Left colon (tissue), 2 donors: ENCODE data around the gene GDF15. TPM values are rescaled to one million over a fixed set of nuclear protein-coding genes. Genes with fewer than 3 reads are reported as not detected.
"Not testable (repeated sequence)": the region's sequence is repeated elsewhere in the genome, so short reads cannot be mapped to it uniquely, and the experiment has no call there.

ENCODE experiments used
- ATAC-seq: fragments of 200-7000 bp; cut with Tn5 transposase; one replicate; pipeline ENCODE4 v1.9.1; 2020; ENCODE audit warnings: mild to moderate bottlenecking, moderate library complexity
- DNase-seq, 2 donors: peaks; one replicate each; pipeline ENCODE4 v3.0.0-alpha.2; 2020
- intact Hi-C, 2 donors: fragments of 100-400 bp; cut with DNase I in 1 of 2; cut with micrococcal nuclease in 1 of 2; formaldehyde crosslinking; loops; one replicate each; pipeline versions ENCODE4 v1.11.2 to v1.14.0; 2022; cut with DNase I, micrococcal nuclease
- long read RNA-seq: library from polyadenylated mRNA; unstranded; transcript quantifications from one replicate; pipeline ENCODE4 v2.0.0, GENCODE V29; 2021
- total RNA-seq, 2 donors: library from RNA; stranded (reverse); fragmentation: NEBNext Ultra II Directional; extraction: Animal tissue kit (Norgen Biotek cat#: 25700); gene quantifications; one replicate each; pipeline ENCODE4 v1.2.1, GENCODE V29; 2021
- donor health status: DM: no; HTN: no; CAD: no.
- donor health status: DM: yes; HTN: yes; CAD: no.

The GDF15 gene, protein sequence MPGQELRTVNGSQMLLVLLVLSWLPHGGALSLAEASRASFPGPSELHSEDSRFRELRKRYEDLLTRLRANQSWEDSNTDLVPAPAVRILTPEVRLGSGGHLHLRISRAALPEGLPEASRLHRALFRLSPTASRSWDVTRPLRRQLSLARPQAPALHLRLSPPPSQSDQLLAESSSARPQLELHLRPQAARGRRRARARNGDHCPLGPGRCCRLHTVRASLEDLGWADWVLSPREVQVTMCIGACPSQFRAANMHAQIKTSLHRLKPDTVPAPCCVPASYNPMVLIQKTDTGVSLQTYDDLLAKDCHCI
- total RNA-seq: 10 to 100 TPM; 32.2 to 87.6 TPM
- long read RNA-seq, transcript GDF15-201 (2 exons, 1,200 nt): major isoform, 31 of 73 reads
- long read RNA-seq, partial matches to known transcripts: 41 of 73 reads
- long read RNA-seq, other reads (novel, unspliced or antisense): 0 of 73 reads

DNA sequence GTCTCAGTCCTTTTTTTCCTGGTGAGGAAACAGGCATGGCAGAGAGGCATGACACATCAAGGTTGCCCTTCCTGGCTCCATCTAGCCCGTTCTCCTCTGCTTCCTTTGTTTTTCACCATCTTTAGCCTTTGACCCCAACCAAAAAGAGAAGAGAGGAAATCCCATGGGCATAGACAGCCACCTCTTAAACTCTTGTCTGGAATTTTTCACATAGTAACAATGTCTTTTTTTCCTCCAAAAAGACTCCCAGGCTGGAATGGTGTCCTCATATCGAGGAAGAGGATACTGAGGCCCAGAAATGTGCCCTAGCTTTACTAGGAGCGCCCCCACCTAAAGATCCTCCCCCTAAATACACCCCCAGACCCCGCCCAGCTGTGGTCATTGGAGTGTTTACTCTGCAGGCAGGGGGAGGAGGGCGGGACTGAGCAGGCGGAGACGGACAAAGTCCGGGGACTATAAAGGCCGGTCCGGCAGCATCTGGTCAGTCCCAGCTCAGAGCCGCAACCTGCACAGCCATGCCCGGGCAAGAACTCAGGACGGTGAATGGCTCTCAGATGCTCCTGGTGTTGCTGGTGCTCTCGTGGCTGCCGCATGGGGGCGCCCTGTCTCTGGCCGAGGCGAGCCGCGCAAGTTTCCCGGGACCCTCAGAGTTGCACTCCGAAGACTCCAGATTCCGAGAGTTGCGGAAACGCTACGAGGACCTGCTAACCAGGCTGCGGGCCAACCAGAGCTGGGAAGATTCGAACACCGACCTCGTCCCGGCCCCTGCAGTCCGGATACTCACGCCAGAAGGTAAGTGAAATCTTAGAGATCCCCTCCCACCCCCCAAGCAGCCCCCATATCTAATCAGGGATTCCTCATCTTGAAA is at the start of gene GDF15:
Gene GDF15 (plus strand): TSS at position 484 of the 868 bp plus-strand sequence. CDS start 32 bp downstream, at position 516.
- intact Hi-C loops: no loop called here

GRCh38 chr19:18338541-18338940 is 47.4 kb upstream of the GDF15 start:
- intact Hi-C loops: no loop called here
- no peak for DNase-seq
- no peak for ATAC-seq

More for the DNA sequence above, at the start of gene GDF15:
- peak; percentile 95 to 97 for DNase-seq
- peak; percentile 75 for ATAC-seq

DNA sequence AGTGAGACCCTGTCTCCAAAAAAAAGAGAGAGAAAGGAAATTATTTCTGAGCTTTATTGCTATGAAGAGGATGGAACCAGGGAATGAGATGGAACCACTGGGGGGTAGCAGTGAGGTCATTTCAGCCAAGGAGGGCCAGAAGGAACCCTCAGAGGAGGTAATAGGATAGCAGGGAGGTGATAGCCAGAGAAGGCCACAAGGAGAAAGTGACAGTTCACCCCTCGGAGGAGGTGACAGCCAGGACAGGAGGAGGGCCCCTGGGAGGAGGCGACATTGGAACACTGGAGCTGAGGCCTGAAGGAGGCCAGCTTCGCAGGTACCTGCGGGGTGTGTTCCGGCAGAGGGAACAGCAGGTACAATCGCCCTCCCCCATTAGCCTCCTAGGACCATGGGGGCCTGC is 46.2 kb upstream of the GDF15 start:
- no peak for DNase-seq
- ATAC-seq: peak; percentile 7
- intact Hi-C loops: no loop called here

- peak; percentile 75 to 91 for DNase-seq
- peak; percentile 85 for ATAC-seq
- intact Hi-C loops: no loop called here
Observed at GRCh38 chr19:18340190-18340989, 45.6 kb upstream of the GDF15 start, which contains the start of gene PGPEP1. PGPEP1 (plus strand) TSS chr19:18340598; CDS start chr19:18340682, 84 bp downstream.

DNA sequence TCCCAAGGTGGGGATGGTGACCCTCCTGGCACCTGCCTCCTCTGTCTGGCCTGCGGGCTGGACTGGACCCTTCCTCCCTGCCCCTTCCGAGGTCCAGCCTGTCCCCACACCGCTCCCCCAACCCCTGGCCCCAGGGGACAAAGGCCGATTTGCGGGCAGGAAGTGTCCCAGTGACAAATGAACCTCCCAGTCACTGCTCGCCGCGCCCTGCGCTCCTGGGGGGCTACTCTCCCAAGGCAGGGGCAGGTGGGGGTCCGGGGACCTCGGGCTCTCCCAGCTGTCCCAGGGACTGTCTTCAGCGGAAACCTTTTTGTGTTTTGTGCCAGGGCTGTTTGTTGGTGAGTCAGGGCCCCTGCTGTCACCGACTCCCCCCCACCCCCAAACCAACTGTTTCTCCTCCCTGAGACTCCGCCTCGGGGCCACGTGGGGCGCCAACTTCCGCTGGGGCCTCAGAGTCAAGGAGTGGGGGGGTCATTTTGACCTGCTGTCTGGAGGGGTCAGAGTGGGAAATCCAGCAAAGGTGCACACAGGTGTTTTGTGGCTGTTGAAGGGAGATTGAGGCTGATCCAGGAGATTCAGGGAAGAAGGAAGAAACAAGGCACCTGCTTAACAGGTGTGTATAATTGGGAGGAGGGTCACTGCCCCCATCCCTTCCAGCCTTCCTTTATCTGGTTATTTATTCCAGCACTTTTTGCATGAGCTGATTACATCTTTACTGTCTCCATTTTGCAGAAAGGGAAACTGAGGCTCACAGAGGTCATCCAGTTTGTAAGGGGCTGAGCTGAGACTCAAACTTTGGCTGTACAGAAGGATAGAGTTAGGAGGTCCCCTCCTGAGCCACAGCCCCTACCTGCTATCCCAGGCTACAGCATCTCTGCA is 44.7 kb upstream of the GDF15 start:
- intact Hi-C loops: no loop called here
- ATAC-seq: peak; percentile 79
- DNase-seq: peak; percentile 77 to 80

- ATAC-seq: no peak
- no peak for DNase-seq
- intact Hi-C loops: no loop called here
Observed at GRCh38 chr19:18342090-18342632, 43.8 kb upstream of the GDF15 start.

DNA sequence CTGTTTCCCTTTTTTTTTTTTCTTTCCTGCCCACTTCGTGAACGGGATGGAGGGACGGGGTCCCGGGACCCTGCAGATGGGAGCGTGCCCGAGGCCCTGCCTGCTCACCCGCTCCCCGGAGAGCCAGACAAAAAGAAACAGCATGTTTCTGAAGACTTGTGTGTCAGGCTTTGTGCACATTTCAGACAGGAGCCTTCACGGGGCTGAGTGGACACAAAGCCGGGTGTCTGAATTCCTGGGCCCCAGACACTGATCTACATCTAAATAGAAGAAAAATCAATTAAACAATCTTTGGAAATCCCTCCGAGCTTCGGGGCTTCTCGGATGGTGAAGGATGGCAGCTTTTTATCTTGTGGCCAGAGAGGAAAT is 41.4 kb upstream of the GDF15 start:
- no peak for DNase-seq
- no peak for ATAC-seq
- intact Hi-C loops: no loop called here

GRCh38 chr19:18345296-18345695 is 40.7 kb upstream of the GDF15 start:
- ATAC-seq: no peak

DNA sequence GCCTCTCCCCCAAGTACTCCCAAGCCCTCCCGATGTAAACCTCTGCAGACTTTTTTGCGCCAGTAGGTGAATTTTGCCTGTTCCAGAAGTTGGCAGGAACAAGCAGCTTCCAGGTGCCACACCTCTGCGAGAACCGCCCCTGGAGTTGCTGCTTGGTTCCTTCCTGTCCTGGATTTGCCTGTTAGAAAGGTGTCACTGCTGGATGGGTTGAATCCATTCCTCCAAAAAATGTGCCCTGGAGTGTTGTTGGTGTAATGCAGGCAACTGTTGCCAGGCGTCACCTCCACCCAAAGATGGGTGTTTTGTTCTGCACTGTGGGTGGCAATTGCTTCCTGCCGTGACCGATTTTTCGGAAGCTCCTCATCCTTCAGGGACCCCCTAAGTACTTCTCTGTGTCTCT is 39.9 kb upstream of the GDF15 start:
- intact Hi-C loops: loop anchor here in 1 of 2 donors (5.0 kb wide), 1 partner anchor 66 kb away; no protein-coding TSS in a partner anchor
- ATAC-seq: peak; percentile 50
- DNase-seq: peak; percentile 49 to 53

More at GRCh38 chr19:18345296-18345695, 40.7 kb upstream of the GDF15 start:
- DNase-seq: no peak
- intact Hi-C loops: loop anchor here in 1 of 2 donors (5.0 kb wide), 1 partner anchor 67 kb away; no protein-coding TSS in a partner anchor

DNA sequence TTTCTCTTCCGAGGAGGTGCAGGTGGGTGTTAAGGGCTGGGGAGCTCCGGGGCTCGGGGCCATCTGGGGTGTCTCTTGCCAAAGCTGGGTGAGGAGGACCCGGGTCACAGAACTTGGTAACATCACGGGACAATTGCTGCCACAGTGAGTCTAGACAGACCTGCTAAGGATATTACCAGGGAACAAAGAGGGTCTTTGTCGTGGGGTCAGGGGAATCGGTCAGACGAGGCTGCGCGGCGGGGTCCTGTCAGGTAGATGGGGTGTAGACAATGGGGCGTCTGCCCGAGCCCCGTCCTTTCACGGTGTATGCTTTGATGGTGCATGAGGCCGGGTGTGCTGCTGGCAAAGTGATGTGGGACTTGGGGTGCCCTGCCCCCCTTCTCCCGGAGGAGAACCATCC is 37.8 kb upstream of the GDF15 start:
- ATAC-seq (no peak), DNase-seq (no peak)
- intact Hi-C loops: loop anchor here in 1 of 2 donors (5.0 kb wide), 1 partner anchor 64 kb away; no protein-coding TSS in a partner anchor

DNA sequence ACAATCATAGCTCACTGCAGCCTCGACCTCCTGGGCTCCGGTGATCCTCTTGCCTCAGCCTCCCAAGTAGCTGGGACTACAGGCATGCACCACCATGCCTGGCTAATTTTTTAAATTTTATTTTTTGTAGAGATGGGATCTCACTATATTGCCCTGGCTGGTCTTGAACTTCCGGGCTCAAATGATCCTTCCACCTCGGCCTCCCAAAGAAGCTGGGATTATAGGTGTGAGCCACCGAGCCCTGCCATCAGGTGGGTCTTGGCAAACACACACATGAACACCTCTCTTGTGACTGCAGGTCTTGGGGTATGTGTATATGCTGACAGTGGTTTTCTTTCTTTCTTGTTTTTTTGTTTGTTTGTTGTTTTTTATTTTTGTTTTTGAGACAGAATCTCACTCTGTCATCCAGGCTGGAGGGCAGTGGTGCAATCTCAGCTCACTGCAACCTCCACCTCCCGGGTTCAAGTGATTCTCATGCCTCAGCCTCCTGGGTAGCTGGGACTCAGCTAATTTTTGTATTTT is 37.1 kb upstream of the GDF15 start:
- not testable (repeated sequence) for ATAC-seq, DNase-seq
- intact Hi-C loops: loop anchor here in 1 of 2 donors (5.0 kb wide), 1 partner anchor 63 kb away; no protein-coding TSS in a partner anchor

DNA sequence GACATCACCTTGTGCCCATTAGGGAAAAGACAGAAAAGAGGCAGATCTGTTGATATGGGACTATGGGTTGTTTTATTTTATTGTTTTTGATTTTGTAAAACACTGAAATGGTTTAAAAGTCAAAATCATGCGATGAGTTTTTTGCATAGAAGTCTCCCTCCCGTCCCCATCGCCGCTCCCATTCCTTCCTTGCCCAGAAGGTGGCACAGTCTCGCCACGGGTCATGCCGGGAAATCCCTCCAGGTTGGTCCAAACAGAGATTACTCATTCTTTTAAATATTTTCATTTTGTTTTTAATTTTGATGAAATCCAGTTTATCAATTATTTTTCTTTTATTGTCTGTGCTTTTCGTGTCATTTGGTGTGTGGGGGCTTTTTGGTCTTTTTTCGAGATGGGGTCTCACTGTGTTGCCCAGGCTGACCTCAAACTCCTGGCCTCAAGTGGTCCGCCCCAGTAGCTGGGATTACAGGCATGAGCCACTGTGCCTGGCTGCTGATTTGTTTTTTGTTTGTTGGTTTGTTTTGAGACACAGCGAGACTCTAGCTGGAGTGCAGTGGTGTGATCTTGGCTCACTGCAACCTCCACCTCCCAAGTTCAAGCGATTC is 36.3 kb upstream of the GDF15 start:
- DNase-seq (peak in 1 of 2 donors; percentile 60), ATAC-seq (peak; percentile 69)
- intact Hi-C loops: loop anchor here (5.0 to 10.0 kb wide), 2 partner anchors 63 to 65 kb away; partner anchors contain the start of gene SSBP4 (in 1 of the 2)

DNA sequence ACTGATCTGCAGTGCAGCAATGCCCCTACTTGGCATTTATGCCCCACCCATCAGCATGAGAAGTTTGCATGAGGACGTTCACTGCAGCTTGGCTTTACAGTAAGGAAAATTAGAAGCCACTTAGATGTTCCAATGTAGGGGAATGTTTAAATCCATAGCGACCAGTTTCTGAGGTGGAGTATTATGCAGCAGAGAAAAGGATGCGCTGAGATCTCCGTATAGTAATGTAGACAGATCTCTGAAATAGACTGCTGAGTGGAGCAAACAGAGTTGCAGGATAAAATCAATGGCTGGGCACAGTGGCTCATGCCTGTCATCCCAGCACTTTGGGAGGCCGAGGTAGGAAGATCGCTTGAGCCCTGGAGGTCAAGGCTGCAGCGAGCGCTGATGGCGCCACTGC is 35.5 kb upstream of the GDF15 start:
- DNase-seq: no peak
- intact Hi-C loops: loop anchor here in 1 of 2 donors (10.0 kb wide), 1 partner anchor 64 kb away; the partner anchor contains the start of gene SSBP4
- no peak for ATAC-seq

GRCh38 chr19:18351544-18351943 is 34.4 kb upstream of the GDF15 start:
- ATAC-seq: no peak
- intact Hi-C loops: loop anchor here in 1 of 2 donors (10.0 kb wide), 1 partner anchor 63 kb away; the partner anchor contains the start of gene SSBP4

DNA sequence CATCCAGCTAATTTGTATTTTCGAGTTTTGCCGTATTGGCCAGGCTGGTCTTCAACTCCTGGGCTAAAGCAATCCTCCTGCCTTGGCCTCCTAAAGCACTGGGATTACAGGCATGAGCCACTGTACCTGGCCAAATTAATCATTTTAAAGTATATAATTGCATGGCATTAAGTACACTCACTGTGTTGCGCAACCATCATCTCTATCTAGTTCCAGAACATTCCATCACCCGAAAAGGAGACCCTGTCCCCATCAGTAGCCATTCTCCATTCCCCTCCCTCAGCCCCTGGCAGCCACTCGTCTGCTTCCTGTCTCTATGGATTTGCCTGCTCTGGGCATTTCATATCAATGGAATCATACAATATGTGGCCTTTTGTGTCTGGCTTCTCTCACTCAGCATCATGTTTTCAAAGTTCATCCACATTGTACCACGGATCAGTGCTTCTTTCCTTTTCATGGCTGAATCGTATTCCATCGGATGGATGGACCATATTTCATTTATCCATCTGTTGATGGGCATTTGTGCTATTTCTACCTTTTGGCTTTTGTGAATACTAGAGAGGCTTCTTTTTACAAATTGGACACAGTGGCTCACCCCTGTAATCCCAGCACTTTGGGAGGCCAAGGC is 32.5 kb upstream of the GDF15 start:
- DNase-seq: no peak
- no peak for ATAC-seq
- intact Hi-C loops: loop anchor here in 1 of 2 donors (10.0 kb wide), 1 partner anchor 61 kb away; the partner anchor contains the start of gene SSBP4

More at GRCh38 chr19:18351544-18351943, 34.4 kb upstream of the GDF15 start:
- DNase-seq: no peak

DNA sequence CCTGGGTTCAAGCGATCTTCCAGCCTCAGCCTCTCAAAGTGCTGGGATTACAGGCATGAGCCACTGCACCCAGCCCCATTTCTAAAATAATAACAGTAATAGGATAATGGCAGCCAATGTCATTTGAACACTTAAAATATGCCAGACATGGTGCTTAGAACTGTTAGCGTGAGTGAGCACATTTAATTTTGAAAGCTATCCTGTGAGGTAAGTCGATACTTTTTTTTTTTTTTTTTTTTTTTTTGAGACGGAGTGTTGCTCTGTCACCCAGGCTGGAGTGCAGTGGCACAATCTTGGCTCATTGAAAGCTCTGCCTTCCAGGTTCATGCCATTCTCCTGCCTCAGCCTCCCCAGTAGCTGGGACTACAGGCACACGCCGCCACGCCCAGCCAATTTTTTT is 31.2 kb upstream of the GDF15 start:
- not testable (repeated sequence) for ATAC-seq, DNase-seq
- intact Hi-C loops: loop anchor here in 1 of 2 donors (10.0 kb wide), 1 partner anchor 60 kb away; the partner anchor contains the start of gene SSBP4
